ENCODE measurements around the gene BNC2.
A peak's percentile ranks its signal among the peaks of the same experiment; 100 is the strongest.

The BNC2 gene

DNA sequence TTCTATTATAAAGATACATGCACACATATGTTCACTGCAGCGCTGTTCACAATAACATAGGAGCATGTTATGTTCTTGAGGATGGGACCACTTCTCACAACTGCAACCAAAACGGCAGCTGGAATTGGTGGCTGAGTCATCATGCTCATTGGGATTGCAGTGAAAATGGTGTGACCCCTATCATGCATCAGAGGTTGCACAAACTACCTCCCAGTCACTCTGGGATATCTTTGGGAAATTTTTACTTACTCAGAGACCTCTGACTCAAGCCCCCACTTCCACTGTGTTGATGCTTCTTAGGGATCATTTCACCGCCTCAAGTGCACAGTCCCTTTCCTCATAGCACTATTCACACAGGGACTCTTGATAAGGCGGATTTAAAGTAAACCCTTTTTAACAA is 474.1 kb downstream of the BNC2 start:
- peak; percentile 18 for DNase-seq

DNA sequence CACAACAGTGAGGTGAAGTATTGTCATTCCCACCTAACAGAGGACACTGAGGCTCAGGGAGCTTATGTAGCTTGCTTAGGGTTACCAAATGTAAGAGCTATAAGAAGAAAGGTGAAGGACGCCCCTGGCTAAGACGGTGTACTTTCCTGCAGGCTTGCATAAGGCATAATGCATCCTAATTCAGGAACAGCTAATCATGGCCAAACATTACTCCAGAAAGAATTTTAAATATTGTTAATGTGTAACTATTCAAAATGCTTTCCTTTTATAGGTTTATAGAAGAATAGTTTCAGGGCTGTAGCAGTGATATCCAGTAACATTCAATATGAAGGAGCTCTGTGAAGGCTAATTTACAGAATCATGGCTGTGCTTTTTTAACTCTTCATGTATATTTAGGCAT is 479.1 kb downstream of the BNC2 start:
- no peak for DNase-seq

DNA sequence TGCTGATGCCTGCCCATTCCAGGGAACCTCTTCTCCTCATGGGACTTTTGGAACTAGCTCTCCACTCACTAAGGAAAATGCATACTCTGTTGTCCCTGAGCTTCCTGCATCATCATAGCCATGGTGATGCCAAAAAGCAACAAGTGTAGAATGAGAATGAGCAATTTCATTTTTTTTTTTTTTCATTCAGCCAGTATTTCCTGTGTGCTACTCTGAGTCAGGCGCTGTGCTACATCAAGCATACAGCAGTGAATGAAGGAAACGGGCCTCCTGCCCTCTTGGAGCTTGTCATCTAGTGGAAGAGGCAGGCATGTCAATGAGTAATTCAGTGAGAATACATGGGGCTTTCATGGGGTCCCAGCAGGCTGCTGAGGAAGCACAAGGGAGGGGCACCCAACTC is 483.1 kb downstream of the BNC2 start:
- DNase-seq = peak; percentile 9

DNA sequence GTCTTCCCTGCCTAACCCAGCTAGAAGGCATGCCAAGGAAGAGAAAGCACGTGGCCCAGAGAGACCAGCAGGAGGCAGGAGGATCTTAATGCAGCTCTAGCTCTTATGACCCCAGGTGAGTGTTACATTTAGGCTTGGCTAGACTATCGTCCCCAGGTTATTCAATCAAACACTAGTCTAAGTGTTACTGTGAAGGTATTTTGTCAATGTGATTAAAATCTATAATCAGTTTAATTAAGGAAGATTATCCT is 483.7 kb downstream of the BNC2 start:
- no peak for DNase-seq

DNA sequence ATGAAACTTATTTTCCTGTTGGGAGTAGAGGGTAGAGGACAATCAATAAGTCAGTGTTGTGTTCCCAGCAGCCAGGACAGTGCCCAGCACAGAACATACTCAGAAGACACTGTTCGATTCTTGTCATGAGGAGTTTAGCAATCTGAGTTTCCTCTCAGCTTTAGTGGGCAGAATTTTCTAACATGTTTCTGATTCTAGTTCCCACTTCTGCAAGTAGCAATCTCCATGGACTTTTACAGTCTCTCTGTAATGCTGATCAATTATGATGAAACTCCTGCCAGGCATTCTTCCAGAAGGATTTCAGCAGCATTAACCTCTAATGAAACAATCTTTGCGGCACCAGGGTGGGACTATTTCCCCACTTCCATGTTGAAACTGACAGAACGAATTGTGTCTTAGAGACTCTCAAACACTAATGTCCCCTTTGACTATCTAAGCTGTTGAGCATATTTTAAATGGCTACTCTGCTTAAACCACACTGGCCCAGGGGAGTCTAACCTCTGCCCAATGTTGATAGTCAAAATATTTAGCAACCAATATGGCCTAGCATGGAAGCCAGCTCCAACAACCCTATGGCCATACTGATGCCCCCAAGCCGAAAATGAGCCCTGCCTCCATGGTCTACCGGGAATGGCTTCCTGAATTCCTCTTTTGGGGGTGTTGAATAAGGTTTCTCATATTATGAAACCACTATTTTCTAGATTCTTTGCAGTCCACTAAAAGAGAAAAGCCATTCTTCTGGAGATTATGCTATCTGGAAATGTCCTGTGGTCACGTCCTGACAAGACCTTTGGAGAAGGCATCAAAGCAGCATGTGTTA is 484.3 kb downstream of the BNC2 start:
- peak; percentile 83 for DNase-seq

DNA sequence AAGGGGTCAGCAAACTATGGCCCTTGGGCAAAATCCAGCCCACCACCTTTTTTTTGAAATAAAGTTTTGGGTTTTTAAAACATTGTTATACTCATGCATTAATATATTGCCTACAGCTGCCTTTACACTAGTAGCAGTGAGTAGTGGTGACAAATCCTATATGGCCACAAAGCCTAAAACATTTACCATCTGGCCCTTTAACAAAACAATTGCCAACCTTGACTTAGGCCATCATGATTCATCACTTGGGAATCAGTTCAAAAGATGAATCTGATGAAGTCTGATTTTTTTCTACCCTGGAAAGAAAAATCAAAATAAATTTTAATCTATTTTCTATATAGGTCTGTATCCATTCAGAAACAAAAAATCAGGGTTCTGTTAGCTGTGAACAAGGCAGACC is 484.9 kb downstream of the BNC2 start:
- DNase-seq = peak; percentile 80

DNA sequence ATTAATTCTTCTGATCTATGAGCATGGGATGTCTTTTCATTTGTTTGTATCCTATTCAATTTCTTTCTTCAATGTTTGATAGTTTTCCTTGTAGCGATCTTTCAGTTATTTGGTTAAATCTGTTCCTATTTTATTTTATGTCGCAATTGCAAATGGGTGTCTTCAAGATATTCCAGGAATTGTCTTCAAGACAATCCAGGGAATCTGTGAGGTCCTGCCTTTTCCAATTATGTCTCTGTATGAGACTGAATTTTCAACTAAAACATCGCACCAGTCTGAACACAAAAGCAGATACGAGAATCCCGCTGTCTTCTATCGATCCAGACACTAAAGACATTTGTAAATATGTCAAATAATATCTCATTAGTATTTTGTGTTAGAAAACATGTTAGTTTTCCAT is 485.5 kb downstream of the BNC2 start:
- DNase-seq = no peak

- DNase-seq = no peak
These were observed 493.2 kb downstream of the BNC2 start for GRCh38 chr9:16377311-16377710.

GRCh38 chr9:16371306-16371705 is 499.2 kb downstream of the BNC2 start:
- DNase-seq = no peak

GRCh38 chr9:16370647-16371046 is 499.8 kb downstream of the BNC2 start:
- DNase-seq = no peak

DNA sequence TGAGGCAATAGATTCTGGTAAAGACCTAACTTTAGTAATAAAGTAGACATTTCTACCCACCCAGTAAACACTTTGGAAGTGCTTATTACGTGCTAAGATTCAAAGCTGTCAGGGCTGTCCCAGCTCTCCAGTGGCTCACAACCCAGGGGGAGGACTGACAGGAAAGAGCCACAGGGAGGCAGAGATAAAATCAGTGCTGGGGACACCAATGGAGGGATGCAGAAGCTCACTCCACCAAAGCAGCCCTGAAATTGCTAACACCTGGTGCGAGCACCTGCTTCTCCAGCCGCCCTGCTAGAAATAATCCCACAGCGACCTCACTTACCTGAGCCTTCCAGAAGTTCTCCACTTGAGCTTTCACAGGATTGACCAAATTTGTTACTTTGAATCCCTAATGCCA is 501.0 kb downstream of the BNC2 start:
- no peak for DNase-seq

- DNase-seq = peak; percentile 72
These were observed 502.0 kb downstream of the BNC2 start for GRCh38 chr9:16368237-16369087.

DNA sequence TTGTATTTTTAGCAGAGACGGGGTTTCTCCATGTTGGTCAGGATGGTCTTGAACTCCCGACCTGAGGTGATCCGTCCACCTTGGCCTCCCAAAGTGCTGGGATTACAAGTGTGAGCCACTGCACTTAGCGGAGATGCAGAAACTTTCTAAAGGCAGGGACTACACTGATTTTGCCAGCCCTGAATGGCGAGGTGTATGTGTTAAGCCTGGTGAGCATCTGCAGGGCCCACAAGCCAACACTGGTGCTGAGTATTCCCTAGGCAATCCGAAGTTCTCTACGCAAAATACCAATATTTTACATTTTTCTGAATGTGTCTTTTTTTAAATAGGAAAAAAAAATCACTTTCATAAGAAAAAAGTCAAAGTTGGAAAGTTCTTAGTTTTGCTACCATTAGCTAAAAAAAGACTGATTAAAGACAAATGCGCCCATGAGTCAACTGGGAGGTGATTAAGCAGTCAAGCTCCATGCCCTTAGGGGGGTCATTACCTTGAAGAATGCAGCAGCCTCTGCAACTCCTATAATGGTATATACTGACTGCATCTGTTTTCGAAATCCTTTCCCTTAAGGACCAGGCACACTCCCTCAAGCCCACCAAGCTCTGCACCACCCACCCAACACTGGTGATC is 502.8 kb downstream of the BNC2 start:
- peak; percentile 84 for DNase-seq

DNA sequence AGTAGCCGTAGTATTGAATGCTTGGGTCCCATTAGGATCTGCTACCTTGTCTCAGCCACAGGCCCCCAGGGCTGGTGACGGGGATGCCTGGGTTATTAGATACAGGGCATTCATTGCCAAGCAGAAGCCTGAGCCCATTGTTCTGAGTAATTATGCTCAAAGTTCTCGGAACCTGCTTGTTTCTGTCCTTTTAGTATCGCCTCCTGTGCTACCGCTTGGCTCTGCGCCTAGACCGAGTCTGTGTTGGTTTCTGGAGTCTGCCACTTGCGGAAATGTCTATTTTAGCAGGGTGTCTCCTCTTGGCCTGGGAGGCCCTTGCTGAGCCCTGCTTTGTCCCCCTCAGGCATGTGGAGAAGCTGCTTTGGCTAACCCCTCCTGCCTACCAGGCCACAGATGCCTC is 506.1 kb downstream of the BNC2 start:
- DNase-seq = no peak

DNA sequence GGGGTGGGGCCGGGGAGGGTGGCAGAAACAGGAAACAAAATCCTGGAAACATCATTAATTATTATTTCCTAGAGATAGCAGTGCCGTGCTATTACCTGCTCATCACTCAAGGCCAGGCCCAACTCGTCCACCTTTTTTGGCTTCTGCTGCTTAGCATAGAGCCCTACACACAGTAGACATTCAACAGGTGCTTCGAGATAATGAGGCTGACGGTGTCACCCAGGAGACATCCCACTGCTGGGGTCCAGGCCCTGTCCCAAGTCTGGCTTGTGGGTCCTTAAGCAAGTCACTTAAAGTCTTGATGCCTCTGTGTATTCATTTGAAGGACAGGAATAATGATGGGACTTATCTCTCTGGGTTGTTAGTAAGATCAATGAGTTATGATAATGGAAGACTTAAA is 506.6 kb downstream of the BNC2 start:
- DNase-seq = no peak

DNA sequence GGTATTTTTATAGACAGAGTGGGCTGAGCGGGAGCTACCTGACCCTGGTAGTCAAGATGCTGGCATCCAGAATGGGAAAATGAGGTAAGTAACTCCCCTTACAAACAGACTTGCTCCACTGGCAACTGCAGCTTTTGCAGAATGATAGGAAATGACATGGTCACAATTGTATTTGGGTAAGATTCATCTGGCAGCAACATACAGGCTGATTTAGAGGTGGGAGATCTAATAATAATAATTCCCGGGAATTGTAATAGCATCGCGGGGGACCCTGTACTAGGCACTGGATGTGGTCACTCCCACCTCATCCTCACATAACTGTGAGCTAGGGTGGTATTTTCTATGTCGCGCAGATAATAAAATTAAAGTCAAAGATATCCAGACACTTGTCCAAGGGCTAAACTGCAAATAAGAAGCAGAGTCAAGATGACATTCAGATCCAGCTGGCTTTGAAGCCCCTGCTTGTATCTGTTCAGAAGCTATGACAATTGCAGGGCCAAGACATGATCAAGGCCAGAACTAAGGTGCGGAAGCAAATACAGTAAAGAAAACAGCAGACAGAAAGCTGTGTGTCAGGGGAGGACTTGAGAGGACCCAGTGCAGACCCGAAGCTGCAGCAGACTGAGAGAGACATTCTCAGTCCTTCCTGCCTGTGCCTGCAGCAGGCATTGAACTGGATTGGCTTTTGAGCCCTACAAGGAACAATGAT is 507.2 kb downstream of the BNC2 start:
- DNase-seq = no peak

DNA sequence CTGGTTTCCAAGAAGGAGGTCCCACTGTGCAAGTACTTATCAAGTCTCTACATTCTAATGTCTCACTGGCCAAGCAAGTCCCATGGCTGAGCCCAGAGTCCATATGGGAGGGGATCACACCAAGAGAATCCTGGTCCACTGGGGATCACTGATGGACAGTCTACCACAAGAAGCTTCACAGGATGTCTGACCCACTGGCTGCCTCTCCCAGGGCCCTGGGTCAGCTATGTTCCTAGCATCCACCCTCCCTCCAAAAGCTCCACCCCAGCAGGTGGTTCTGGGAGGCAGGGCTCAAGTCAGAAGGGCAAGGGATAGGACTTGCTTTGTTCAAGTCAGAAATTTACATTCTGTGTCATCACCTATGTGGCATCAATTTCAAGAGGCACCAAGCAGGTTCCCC is 508.5 kb downstream of the BNC2 start:
- no peak for DNase-seq

- peak; percentile 72 for DNase-seq
These were observed 509.4 kb downstream of the BNC2 start for GRCh38 chr9:16361118-16361517.

DNA sequence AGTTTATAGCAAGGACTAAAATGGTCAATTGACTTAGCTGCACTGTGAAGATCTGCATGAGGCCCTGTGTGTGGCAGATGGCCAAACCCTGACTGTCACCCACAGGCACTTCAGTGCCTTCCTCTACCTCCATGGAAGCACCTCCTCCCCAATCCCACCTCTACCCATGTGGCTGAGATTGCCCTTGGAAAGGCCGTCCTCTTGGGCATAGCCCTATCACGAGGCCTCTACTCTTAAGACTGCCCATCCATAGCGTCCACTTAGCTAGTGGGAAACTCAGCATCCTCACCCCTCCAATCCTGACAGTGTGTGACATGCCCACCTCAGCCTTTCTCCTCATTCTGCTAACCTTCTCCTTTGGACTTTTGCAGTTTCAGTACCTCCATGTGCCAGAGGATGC is 510.2 kb downstream of the BNC2 start:
- DNase-seq = no peak

Measured in fibroblast of skin of right quadriceps (primary cell).